Lower lobe of right lung (tissue), 2 donors: Measurements from ENCODE around the gene APPL1. TPM values are rescaled to one million over a fixed set of nuclear protein-coding genes. Genes with fewer than 3 reads are reported as not detected.
"Not testable (repeated sequence)": the region's sequence is repeated elsewhere in the genome, so short reads cannot be mapped to it uniquely, and the experiment has no call there.

Source experiments
- ATAC-seq, 2 donors: fragments of 200-7000 bp; cut with Tn5 transposase; one replicate each; pipeline ENCODE4 v1.9.1; 2020 to 2022; ENCODE audit warnings: mild to moderate bottlenecking in 2 of 2, moderate library complexity in 2 of 2
- DNase-seq: peaks from one replicate; pipeline ENCODE4 v3.0.0-alpha.2; 2020
- H3K27ac ChIP-seq: fragments of 200-600 bp; one replicate; pipeline ENCODE4 v1.8.0; 2022
- H3K27me3 ChIP-seq: fragments of 200-600 bp; one replicate; pipeline ENCODE4 v1.8.0; 2022; ENCODE audit warnings: low read depth
- H3K36me3 ChIP-seq: fragments of 200-600 bp; one replicate; pipeline ENCODE4 v1.8.0; 2022; ENCODE audit warnings: mild to moderate bottlenecking
- H3K4me1 ChIP-seq: fragments of 200-600 bp; one replicate; pipeline ENCODE4 v1.8.0; 2022
- H3K4me3 ChIP-seq: fragments of 200-600 bp; one replicate; pipeline ENCODE4 v1.8.0; 2022; ENCODE audit warnings: mild to moderate bottlenecking
- H3K9me3 ChIP-seq: fragments of 200-600 bp; one replicate; pipeline ENCODE4 v1.8.0; 2022
- intact Hi-C: fragments of 100-400 bp; cut with DNase I; formaldehyde crosslinking; loops from one replicate; pipeline ENCODE4 v1.11.0; 2022
- total RNA-seq: library from RNA; stranded (reverse); fragmentation: NEBNext Ultra II Directional; extraction: Animal tissue kit (Norgen Biotek cat#: 25700); gene quantifications from one replicate; pipeline ENCODE4 v1.2.1, GENCODE V29; 2021
- TF ChIP-seq, protein P1 (sequence below): fragments of 200-600 bp; IDR thresholded peaks from one replicate; pipeline ENCODE4 v1.8.0; 2022; ENCODE audit warnings: antibody characterized with exemption, mild to moderate bottlenecking
- donor health status: DM: no; HTN: yes; CAD: no; lungs with severe emphysema.

APPL1 gene
- total RNA-seq, 1 donor from 2014 or later = 45.5 TPM

DNA sequence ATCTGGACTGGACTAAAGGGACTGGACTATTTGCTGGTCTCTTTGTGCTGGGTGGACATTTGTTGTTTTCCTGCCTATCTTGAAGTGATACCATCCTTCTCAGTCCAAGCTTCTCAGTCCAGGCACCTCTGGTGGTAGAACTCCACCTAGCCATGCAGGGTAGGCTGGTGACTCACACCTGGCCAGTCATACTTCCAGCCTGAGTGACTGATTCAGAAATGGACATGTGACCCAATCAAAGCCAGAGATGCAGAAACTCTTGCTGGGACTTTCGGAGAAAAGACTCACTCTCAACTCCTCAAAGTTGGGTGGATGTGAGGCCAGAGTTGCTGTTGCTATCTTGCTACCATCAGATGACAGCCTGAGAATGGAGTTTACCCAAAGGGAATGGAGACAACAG is 70.5 kb downstream of the APPL1 start:
- no peaks in the 10 kb centered on the region for H3K36me3 ChIP-seq
- ATAC-seq (no peak), DNase-seq (no peak)
- no peaks in the 10 kb centered on the region for H3K27me3 ChIP-seq
- TF ChIP-seq, protein P1, sequence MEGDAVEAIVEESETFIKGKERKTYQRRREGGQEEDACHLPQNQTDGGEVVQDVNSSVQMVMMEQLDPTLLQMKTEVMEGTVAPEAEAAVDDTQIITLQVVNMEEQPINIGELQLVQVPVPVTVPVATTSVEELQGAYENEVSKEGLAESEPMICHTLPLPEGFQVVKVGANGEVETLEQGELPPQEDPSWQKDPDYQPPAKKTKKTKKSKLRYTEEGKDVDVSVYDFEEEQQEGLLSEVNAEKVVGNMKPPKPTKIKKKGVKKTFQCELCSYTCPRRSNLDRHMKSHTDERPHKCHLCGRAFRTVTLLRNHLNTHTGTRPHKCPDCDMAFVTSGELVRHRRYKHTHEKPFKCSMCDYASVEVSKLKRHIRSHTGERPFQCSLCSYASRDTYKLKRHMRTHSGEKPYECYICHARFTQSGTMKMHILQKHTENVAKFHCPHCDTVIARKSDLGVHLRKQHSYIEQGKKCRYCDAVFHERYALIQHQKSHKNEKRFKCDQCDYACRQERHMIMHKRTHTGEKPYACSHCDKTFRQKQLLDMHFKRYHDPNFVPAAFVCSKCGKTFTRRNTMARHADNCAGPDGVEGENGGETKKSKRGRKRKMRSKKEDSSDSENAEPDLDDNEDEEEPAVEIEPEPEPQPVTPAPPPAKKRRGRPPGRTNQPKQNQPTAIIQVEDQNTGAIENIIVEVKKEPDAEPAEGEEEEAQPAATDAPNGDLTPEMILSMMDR = no peak
- no peaks in the 10 kb centered on the region for H3K4me1 ChIP-seq
- H3K27ac ChIP-seq = no peak overlapping the region
- H3K9me3 ChIP-seq = no peaks in the 10 kb centered on the region
- intact Hi-C loops = no loop called here
- no peak overlapping the region for H3K4me3 ChIP-seq

DNA sequence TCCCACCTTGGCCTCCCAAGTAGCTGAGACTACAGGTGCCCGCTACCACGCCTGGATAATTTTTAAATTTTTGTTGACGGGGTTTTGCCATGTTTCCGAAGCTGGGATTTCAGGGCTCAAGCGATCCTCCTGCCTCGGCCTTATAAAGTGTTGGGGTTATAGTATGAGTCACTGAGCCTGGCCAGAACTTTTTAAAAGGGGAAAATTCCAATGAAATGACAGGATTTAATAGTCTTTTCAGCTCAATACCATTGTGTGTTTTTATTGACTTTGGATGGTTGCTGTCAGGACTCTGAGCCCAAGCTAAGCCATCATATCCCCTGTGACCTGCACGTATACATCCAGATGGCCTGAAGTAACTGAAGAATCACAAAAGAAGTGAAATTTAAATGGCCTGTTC is 76.0 kb downstream of the APPL1 start:
- H3K36me3 ChIP-seq, DNase-seq, ATAC-seq, H3K27ac ChIP-seq, intact Hi-C loops, H3K9me3 ChIP-seq, H3K4me3 ChIP-seq, H3K4me1 ChIP-seq, H3K27me3 ChIP-seq: not testable (repeated sequence)

- H3K9me3 ChIP-seq = no peaks in the 10 kb centered on the region
- DNase-seq = no peak
- TF ChIP-seq, protein P1 = no peak
- H3K27ac ChIP-seq = no peak overlapping the region
- H3K4me3 ChIP-seq = no peak overlapping the region
- intact Hi-C loops = no loop called here
- H3K36me3 ChIP-seq = no peaks in the 10 kb centered on the region
- H3K4me1 ChIP-seq = no peaks in the 10 kb centered on the region
- no peaks in the 10 kb centered on the region for H3K27me3 ChIP-seq
- no peak for ATAC-seq
Observed at GRCh38 chr3:57309769-57310360, 82.3 kb downstream of the APPL1 start.

DNA sequence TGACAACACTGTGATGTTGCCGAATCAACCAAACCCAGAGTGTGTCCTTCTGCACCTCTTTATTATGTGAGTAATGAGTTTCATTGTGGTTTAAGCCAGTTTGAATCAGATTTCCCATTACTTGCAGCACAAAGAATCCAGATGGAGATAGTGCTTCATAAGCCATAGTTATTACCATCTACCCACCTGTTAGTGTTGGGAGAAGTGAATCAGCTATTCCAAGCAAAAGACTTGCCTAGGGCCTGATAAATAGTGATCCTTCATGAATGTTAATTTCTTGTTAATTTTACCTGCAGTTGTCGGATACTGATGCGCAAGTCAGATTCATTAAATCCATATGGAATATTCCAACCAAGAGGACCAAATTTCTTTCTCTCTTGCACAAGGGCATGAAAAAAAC is 86.7 kb downstream of the APPL1 start:
- TF ChIP-seq, protein P1 = no peak
- H3K27ac ChIP-seq = no peak overlapping the region

More for the DNA sequence above, 86.7 kb downstream of the APPL1 start:
- H3K4me3 ChIP-seq = no peak overlapping the region
- H3K4me1 ChIP-seq = no peaks in the 10 kb centered on the region
- DNase-seq (no peak), ATAC-seq (no peak)
- intact Hi-C loops = no loop called here
- H3K27me3 ChIP-seq = no peaks in the 10 kb centered on the region
- no peaks in the 10 kb centered on the region for H3K36me3 ChIP-seq
- H3K9me3 ChIP-seq = no peaks in the 10 kb centered on the region

Other genes with a start within 250 kb of the APPL1 start
- gene SPATA12, start 167.1 kb upstream of the APPL1 start, total RNA-seq = 0.15 TPM
- 2.4 TPM for gene IL17RD, start 62.4 kb upstream of the APPL1 start, total RNA-seq
- 0.86 TPM for gene HESX1, start 27.8 kb upstream of the APPL1 start, total RNA-seq
- 0.50 TPM for gene ASB14, start 65.0 kb downstream of the APPL1 start, total RNA-seq